HepG2 (cell line): ENCODE data around the gene CHST3.

ENCODE experiments used
- CBX2 ChIP-seq, 2 experiments: fragments of 200-600 bp in 1 of 2; sonication (generic); formaldehyde crosslinking in 1 of 2; IDR thresholded peaks; 2 replicates each; pipeline versions ENCODE4 v1.7.0 to v1.8.1; 2018 to 2022; ENCODE audit warnings: low read depth in 2 of 2, low read length in 1 of 2, mild to moderate bottlenecking in 1 of 2, missing genetic modification reagents in 1 of 2
- HMG20B ChIP-seq: conservative IDR thresholded peaks from 2 replicates; pipeline ENCODE4 v1.6.1; 2016; ENCODE audit warnings: missing genetic modification reagents, missing compliant biosample characterization
- TCF12 ChIP-seq, 2 experiments: fragments of 450-650 bp in 1 of 2; sonication (generic) in 1 of 2; formaldehyde crosslinking in 1 of 2; IDR thresholded peaks; 2 replicates each; pipeline versions ENCODE4 v1.6.1 to v1.8.0; 2017 to 2022; ENCODE audit warnings: antibody characterized with exemption in 1 of 2, mild to moderate bottlenecking in 1 of 2, missing genetic modification reagents in 1 of 2, moderate library complexity in 1 of 2
- TP53 ChIP-seq: sonication (generic); formaldehyde crosslinking; conservative IDR thresholded peaks from 2 replicates; pipeline ENCODE4 v1.4.0; 2020; ENCODE audit warnings: missing genetic modification reagents
- ZNF207 ChIP-seq: fragments of 450-650 bp; IDR thresholded peaks from 2 replicates; pipeline ENCODE4 v1.6.1; 2016; ENCODE audit warnings: antibody characterized with exemption, borderline replicate concordance
- TF ChIP-seq, protein P1 (sequence below): sonication (generic); formaldehyde crosslinking; IDR thresholded peaks from 2 replicates; pipeline ENCODE4 v1.5.0; 2020; ENCODE audit warnings: mild to moderate bottlenecking, missing genetic modification reagents, moderate library complexity

DNA sequence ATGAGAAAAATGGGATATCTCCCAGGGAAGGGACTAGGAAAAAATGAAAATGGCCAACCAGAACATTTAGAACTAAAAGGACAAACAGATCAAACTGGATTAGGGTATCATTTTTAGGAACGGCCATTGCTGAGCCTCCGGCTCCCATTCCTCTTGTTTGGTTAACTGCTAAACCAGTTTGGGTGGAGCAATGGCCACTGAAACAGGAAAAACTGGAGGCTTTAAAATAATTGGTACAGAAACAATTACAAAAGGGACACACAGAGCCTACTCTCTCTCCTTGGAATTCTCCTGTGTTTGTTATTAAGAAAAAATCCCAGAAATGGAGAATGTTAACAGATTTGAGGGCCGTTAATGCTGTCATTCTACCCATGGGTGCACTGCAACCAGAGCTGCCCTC is 4.7 kb upstream of the CHST3 start:
- TF ChIP-seq TP53 (CRISPR knock-in tag) (no peak), CBX2 (IDR thresholded peaks at IDR 0.05; ENCODE audit: low read depth, low read length) (no peak), CBX2 (CRISPR knock-in tag; IDR thresholded peaks at IDR 0.05; ENCODE audit: low read depth) (no peak), TCF12 (IDR thresholded peaks at IDR 0.05) (no peak), TCF12 (CRISPR knock-in tag; IDR thresholded peaks at IDR 0.05) (no peak), ZNF207 (no peak), HMG20B (CRISPR knock-in tag) (no peak)
- TF ChIP-seq, protein P1, sequence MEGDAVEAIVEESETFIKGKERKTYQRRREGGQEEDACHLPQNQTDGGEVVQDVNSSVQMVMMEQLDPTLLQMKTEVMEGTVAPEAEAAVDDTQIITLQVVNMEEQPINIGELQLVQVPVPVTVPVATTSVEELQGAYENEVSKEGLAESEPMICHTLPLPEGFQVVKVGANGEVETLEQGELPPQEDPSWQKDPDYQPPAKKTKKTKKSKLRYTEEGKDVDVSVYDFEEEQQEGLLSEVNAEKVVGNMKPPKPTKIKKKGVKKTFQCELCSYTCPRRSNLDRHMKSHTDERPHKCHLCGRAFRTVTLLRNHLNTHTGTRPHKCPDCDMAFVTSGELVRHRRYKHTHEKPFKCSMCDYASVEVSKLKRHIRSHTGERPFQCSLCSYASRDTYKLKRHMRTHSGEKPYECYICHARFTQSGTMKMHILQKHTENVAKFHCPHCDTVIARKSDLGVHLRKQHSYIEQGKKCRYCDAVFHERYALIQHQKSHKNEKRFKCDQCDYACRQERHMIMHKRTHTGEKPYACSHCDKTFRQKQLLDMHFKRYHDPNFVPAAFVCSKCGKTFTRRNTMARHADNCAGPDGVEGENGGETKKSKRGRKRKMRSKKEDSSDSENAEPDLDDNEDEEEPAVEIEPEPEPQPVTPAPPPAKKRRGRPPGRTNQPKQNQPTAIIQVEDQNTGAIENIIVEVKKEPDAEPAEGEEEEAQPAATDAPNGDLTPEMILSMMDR: no peak
